Hematopoietic multipotent progenitor cell treated with erythropoietin and hydrocortisone succinate and interleukin-3 and kit ligand, for 8 days (in vitro differentiated cells): ENCODE measurements around the gene AUTS2.

Experiments
- DNase-seq: peaks from one replicate; pipeline ENCODE4 v3.0.0-alpha.2; 2015

Gene AUTS2

GRCh38 chr7:70830060-70830395 lies 1231.8 kb downstream of the AUTS2 start:
- no peak for DNase-seq

GRCh38 chr7:70830426-70830825 lies 1232.2 kb downstream of the AUTS2 start:
- no peak for DNase-seq

- no peak for DNase-seq
Measured at GRCh38 chr7:70833726-70834125, 1235.5 kb downstream of the AUTS2 start.

GRCh38 chr7:70834424-70834823 lies 1236.1 kb downstream of the AUTS2 start:
- no peak for DNase-seq

GRCh38 chr7:70835658-70836057 lies 1237.4 kb downstream of the AUTS2 start:
- no peak for DNase-seq

- DNase-seq: no peak
Measured at GRCh38 chr7:70836279-70836678, 1238.0 kb downstream of the AUTS2 start.

- DNase-seq: no peak
Measured at GRCh38 chr7:70836946-70837345, 1238.7 kb downstream of the AUTS2 start.

- no peak for DNase-seq
Measured at GRCh38 chr7:70837589-70837988, 1239.3 kb downstream of the AUTS2 start.

GRCh38 chr7:70838292-70838907 lies 1240.1 kb downstream of the AUTS2 start:
- DNase-seq: no peak
